Hepatocyte (in vitro differentiated cells): Measurements from ENCODE around the gene CENPP.
"Not testable (repeated sequence)": the region's sequence is repeated elsewhere in the genome, so short reads cannot be mapped to it uniquely, and the experiment has no call there.

Experiments used
- CTCF ChIP-seq: fragments of 200-600 bp; sonication (generic); IDR thresholded peaks from 2 replicates; pipeline ENCODE4 v1.5.1; 2016; ENCODE audit warnings: antibody characterized with exemption, mild to moderate bottlenecking; ENCODE audit not compliant: poor library complexity
- EZH2 ChIP-seq: fragments of 200-600 bp; sonication (generic); IDR thresholded peaks from 2 replicates; pipeline ENCODE4 v1.6.1; 2016; ENCODE audit warnings: antibody characterized with exemption, mild to moderate bottlenecking, borderline replicate concordance

GRCh38 chr9:92411157-92411556 is 85.4 kb downstream of the CENPP start:
- not testable (repeated sequence) for TF ChIP-seq CTCF, EZH2
